ENCODE data around the gene ZBTB33. TPM values are rescaled to one million over a fixed set of nuclear protein-coding genes. Genes with fewer than 3 reads are reported as not detected.

ZBTB33 gene
- polyA plus RNA-seq, 2 of the 4 experiments (the other 2 are of a cell fraction), result 12.3 to 14.3 TPM

DNA sequence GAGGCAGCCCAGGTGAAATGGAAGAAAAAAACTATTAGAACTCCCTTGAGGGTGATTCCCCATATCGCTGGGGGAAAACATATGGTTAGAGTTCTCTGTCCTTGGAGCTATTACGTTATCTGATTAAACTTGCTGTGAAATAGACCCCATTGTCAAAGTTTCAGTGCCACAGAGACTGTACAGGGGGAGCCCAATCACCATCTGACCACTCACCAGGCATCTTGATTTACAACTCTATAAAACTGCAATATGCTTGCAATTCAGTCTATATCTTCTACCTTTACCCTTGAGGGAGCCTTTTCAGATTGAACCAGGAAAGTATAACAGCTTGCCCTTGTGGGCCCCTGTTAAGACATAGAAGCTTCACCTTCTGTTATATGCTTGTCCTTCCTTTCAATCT, 42.4 kb downstream of the ZBTB33 start:
- FAIRE-seq (no peak), DNase-seq (ENCODE audit: low read depth in 1 of 2, low spot score in 1 of 2) (no peak), ATAC-seq (no peak)
- Histone ChIP-seq H3K27ac (no peak overlapping the region), H3K4me3 (no peak overlapping the region), H3K4me2 (no peak overlapping the region), H3K4me1 (no peaks in the 10 kb centered on the region), H3K9me3 (no peaks in the 10 kb centered on the region)
- ChIA-PET POLR2A (no interaction called here), CTCF (interaction anchor here (0.8 to 1.0 kb wide), 2 partner anchors 16 to 27 kb away, joined by 3 read pairs; no protein-coding TSS in a partner anchor)
- TF ChIP-seq CHD2 (IDR thresholded peaks at IDR 0.05; ENCODE audit: low read length, partially characterized antibody) (no peak), EHF (CRISPR knock-in tag; IDR thresholded peaks at IDR 0.05) (no peak), NR3C1 (IDR thresholded peaks at IDR 0.05) (no peak), KDM1A (IDR thresholded peaks at IDR 0.05; ENCODE audit: low read depth) (no peak), POLR2AphosphoS2 (conservative IDR thresholded peaks at IDR 0.05; ENCODE audit: low read length) (no peak), CBX8 (IDR thresholded peaks at IDR 0.05) (no peak), KDM5A (IDR thresholded peaks at IDR 0.05) (no peak), NFE2L2 (conservative IDR thresholded peaks at IDR 0.05; ENCODE audit: low read length) (no peak), JUN (IDR thresholded peaks at IDR 0.05) (no peak), HOXB13 (CRISPR knock-in tag; IDR thresholded peaks at IDR 0.05; ENCODE audit: low read depth) (no peak), PHF8 (IDR thresholded peaks at IDR 0.05; ENCODE audit: borderline replicate concordance, low read depth) (no peak), TP53 (CRISPR knock-in tag; IDR thresholded peaks at IDR 0.05) (no peak), ZNF302 (CRISPR knock-in tag; IDR thresholded peaks at IDR 0.05) (no peak), GATA3 (IDR thresholded peaks at IDR 0.05; ENCODE audit: borderline replicate concordance) (no peak)
- TF ChIP-seq, protein P1, sequence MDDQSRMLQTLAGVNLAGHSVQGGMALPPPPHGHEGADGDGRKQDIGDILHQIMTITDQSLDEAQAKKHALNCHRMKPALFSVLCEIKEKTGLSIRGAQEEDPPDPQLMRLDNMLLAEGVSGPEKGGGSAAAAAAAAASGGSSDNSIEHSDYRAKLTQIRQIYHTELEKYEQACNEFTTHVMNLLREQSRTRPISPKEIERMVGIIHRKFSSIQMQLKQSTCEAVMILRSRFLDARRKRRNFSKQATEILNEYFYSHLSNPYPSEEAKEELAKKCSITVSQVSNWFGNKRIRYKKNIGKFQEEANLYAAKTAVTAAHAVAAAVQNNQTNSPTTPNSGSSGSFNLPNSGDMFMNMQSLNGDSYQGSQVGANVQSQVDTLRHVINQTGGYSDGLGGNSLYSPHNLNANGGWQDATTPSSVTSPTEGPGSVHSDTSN (IDR thresholded peaks at IDR 0.05), result no peak
- TF ChIP-seq, protein P2, sequence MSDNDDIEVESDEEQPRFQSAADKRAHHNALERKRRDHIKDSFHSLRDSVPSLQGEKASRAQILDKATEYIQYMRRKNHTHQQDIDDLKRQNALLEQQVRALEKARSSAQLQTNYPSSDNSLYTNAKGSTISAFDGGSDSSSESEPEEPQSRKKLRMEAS (IDR thresholded peaks at IDR 0.05), result no peak
- 68% methylated on average over 2 of the region's 2 CpGs for WGBS (ENCODE audit: missing lambda C conversion rate)

DNA sequence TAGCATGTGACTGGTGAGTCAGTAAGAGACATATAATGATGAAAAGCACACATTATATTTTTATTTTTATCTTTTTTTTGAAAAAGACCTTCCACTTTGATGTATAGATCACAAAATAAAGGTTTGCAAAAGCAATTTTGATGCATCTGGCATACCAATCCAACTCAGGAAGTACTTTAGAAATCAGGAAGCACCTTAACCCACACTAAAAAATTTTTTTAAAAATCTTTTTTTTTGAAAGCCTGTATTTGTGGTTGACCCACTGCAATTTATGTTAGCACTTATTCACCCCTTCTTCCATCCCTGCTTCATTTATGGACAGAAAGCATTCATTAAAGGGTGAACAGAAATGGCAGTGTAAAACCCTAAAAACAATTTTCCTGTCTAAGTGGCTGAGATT, 44.0 kb downstream of the ZBTB33 start:
- POLR2A ChIA-PET, result no interaction called here
- FAIRE-seq, result no peak
- no peak for DNase-seq (ENCODE audit: low read depth in 1 of 2, low spot score in 1 of 2)
- no peak for TF ChIP-seq ZC3H11A (IDR thresholded peaks at IDR 0.05)
- no peak for TF ChIP-seq RFX5 (IDR thresholded peaks at IDR 0.05)
- no peak for TF ChIP-seq FOXS1 (CRISPR knock-in tag; IDR thresholded peaks at IDR 0.05)
- no peak for TF ChIP-seq SREBF2 (IDR thresholded peaks at IDR 0.05)
- TF ChIP-seq ZNF302 (CRISPR knock-in tag; IDR thresholded peaks at IDR 0.05), result no peak
- TF ChIP-seq HDAC2 (IDR thresholded peaks at IDR 0.05), result no peak
- no peak overlapping the region for H3K4me2 ChIP-seq
- no peaks in the 10 kb centered on the region for H3K4me1 ChIP-seq
- H3K27ac ChIP-seq, result no peak overlapping the region
- no peak overlapping the region for H3K4me3 ChIP-seq
- H3K9me3 ChIP-seq, result no peaks in the 10 kb centered on the region
- CTCF ChIA-PET, result interaction anchor here (1.9 kb wide), 1 partner anchor 14 kb away, joined by 5 read pairs; no protein-coding TSS in a partner anchor
- no peak for ATAC-seq

GRCh38 chrX:120297923-120298322, 47.3 kb downstream of the ZBTB33 start:
- H3K4me2 ChIP-seq, result no peak overlapping the region
- TF ChIP-seq FOSB (CRISPR knock-in tag; IDR thresholded peaks at IDR 0.05) (no peak), EP300 (IDR thresholded peaks at IDR 0.05) (no peak), EHMT2 (IDR thresholded peaks at IDR 0.05; ENCODE audit: low read depth) (no peak), RARB (CRISPR knock-in tag; IDR thresholded peaks at IDR 0.05) (no peak), CBX2 (IDR thresholded peaks at IDR 0.05; ENCODE audit: borderline replicate concordance, low read depth) (no peak), CBX8 (IDR thresholded peaks at IDR 0.05) (no peak), JUN (IDR thresholded peaks at IDR 0.05) (no peak), NPAS2 (CRISPR knock-in tag; IDR thresholded peaks at IDR 0.05; ENCODE audit: borderline replicate concordance) (no peak), HOXB5 (CRISPR knock-in tag; IDR thresholded peaks at IDR 0.05) (no peak)
- TF ChIP-seq, protein P2 (IDR thresholded peaks at IDR 0.05), result no peak
- ChIA-PET CTCF (no interaction called here), POLR2A (no interaction called here)
- WGBS (ENCODE audit: missing lambda C conversion rate), result 25% methylated on average over 1 of the region's 1 CpG
- no peak overlapping the region for H3K4me3 ChIP-seq
- no peaks in the 10 kb centered on the region for H3K9me3 ChIP-seq
- ATAC-seq (no peak), DNase-seq (ENCODE audit: low read depth in 1 of 2, low spot score in 1 of 2) (no peak), FAIRE-seq (peak; percentile 36)
- no peak overlapping the region for H3K27ac ChIP-seq
- H3K4me1 ChIP-seq, result no peaks in the 10 kb centered on the region

All from A549 (cell line).